Right lobe of liver (tissue), 4 donors: ENCODE data around the gene SPN.

Source experiments
- POLR2A ChIP-seq: fragments of 450-650 bp; IDR thresholded peaks from one replicate; pipeline ENCODE4 v1.6.1; 2017; ENCODE audit warnings: antibody characterized with exemption, mild to moderate bottlenecking
- TF ChIP-seq, protein P1 (sequence below), 4 donors: fragments of 200-600 bp in 3 of 4; fragments of 450-650 bp in 1 of 4; IDR thresholded peaks; one replicate each; pipeline versions ENCODE4 v1.5.1 to v1.8.0; 2016 to 2022; ENCODE audit warnings: antibody characterized with exemption in 4 of 4, mild to moderate bottlenecking in 2 of 4
- donor health status: DM: no; HTN: no; CAD: no.
- donor health status: DM: no; HTN: no; CAD: no.
- donor health status: DM: no; HTN: yes; CAD: no.

DNA sequence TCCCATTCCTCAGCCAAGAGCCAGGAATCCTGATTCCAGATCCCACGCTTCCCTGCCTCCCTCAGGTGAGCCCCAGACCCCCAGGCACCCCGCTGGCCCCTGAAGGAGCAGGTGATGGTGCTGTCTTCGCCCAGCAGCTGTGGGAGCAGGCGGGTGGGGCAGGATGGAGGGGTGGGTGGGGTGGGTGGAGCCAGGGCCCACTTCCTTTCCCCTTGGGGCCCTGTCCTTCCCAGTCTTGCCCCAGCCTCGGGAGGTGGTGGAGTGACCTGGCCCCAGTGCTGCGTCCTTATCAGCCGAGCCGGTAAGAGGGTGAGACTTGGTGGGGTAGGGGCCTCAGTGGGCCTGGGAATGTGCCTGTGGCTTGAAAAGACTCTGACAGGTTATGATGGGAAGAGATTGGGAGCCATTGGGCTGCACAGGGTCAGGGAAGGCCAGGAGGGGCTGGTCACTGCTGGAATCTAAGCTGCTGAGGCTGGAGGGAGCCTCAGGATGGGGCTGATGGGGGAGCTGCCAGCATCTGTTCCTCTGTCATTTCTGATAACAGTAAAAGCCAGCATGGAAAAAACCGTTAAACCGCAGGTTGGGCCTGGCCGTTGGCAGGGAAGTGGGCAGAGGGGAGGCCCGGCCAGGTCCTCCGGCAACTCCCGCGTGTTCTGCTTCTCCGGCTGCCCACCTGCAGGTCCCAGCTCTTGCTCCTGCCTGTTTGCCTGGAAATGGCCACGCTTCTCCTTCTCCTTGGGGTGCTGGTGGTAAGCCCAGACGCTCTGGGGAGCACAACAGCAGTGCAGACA, at the start of gene SPN:
- no peak for TF ChIP-seq POLR2A
- TF ChIP-seq, protein P1, sequence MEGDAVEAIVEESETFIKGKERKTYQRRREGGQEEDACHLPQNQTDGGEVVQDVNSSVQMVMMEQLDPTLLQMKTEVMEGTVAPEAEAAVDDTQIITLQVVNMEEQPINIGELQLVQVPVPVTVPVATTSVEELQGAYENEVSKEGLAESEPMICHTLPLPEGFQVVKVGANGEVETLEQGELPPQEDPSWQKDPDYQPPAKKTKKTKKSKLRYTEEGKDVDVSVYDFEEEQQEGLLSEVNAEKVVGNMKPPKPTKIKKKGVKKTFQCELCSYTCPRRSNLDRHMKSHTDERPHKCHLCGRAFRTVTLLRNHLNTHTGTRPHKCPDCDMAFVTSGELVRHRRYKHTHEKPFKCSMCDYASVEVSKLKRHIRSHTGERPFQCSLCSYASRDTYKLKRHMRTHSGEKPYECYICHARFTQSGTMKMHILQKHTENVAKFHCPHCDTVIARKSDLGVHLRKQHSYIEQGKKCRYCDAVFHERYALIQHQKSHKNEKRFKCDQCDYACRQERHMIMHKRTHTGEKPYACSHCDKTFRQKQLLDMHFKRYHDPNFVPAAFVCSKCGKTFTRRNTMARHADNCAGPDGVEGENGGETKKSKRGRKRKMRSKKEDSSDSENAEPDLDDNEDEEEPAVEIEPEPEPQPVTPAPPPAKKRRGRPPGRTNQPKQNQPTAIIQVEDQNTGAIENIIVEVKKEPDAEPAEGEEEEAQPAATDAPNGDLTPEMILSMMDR (IDR thresholded peaks at IDR 0.05): no peak
